ENCODE measurements around the gene ADAMTS18. TPM values are rescaled to one million over a fixed set of nuclear protein-coding genes. Genes with fewer than 3 reads are reported as not detected.
"Not testable (repeated sequence)": the region's sequence is repeated elsewhere in the genome, so short reads cannot be mapped to it uniquely, and the experiment has no call there.

ADAMTS18 gene
- total and polyA plus RNA-seq, 2 donors from 2014 or later, result 0.06 to 0.60 TPM

- Histone ChIP-seq H3K36me3 (ENCODE audit: control insufficient read depth in 2 of 3, insufficient read depth in 3 of 3, low read length in 3 of 3) (no peaks in the 10 kb centered on the region), H3K9me3 (ENCODE audit: control insufficient read depth in 2 of 3, insufficient read depth in 1 of 3, low read length in 3 of 3) (no peaks in the 10 kb centered on the region), H3K4me1 (ENCODE audit: control insufficient read depth in 2 of 3, insufficient read depth in 2 of 3, low read depth in 1 of 3, low read length in 3 of 3) (no peaks in the 10 kb centered on the region), H3K4me3 (ENCODE audit: low read length in 3 of 3) (no peak overlapping the region), H3K27me3 (ENCODE audit: control insufficient read depth, insufficient read depth, low read length) (no peaks in the 10 kb centered on the region), H3K9ac (ENCODE audit: low read length in 3 of 3) (no peak overlapping the region), H3K27ac (ENCODE audit: low read depth in 2 of 2, low read length in 2 of 2) (no peak overlapping the region)
- FAIRE-seq (no peak), DNase-seq (no peak)
- intact Hi-C loops (cut with DNase I), result no loop called here
- TF ChIP-seq CTCF (IDR thresholded peaks at IDR 0.05; ENCODE audit: borderline replicate concordance, extremely low read depth, insufficient read depth), result no peak
Measured at GRCh38 chr16:77273815-77274214, 161.0 kb downstream of the ADAMTS18 start.

- no peak for FAIRE-seq
- intact Hi-C loops (cut with DNase I), result no loop called here
- no peaks in the 10 kb centered on the region for H3K9me3 ChIP-seq (ENCODE audit: control insufficient read depth in 2 of 3, insufficient read depth in 1 of 3, low read length in 3 of 3)
- TF ChIP-seq CTCF (IDR thresholded peaks at IDR 0.05; ENCODE audit: borderline replicate concordance, extremely low read depth, insufficient read depth), result no peak
- no peak for DNase-seq
- H3K4me3 ChIP-seq (ENCODE audit: low read length in 3 of 3), result no peak overlapping the region
- no peak overlapping the region for H3K27ac ChIP-seq (ENCODE audit: low read depth in 2 of 2, low read length in 2 of 2)
- no peak overlapping the region for H3K9ac ChIP-seq (ENCODE audit: low read length in 3 of 3)
- H3K4me1 ChIP-seq (ENCODE audit: control insufficient read depth in 2 of 3, insufficient read depth in 2 of 3, low read depth in 1 of 3, low read length in 3 of 3), result no peaks in the 10 kb centered on the region
- H3K27me3 ChIP-seq (ENCODE audit: control insufficient read depth, insufficient read depth, low read length), result no peaks in the 10 kb centered on the region
- no peaks in the 10 kb centered on the region for H3K36me3 ChIP-seq (ENCODE audit: control insufficient read depth in 2 of 3, insufficient read depth in 3 of 3, low read length in 3 of 3)
Measured at GRCh38 chr16:77271532-77272426, 163.1 kb downstream of the ADAMTS18 start.

- DNase-seq; H3K27me3 ChIP-seq (ENCODE audit: control insufficient read depth, insufficient read depth, low read length); H3K4me3 ChIP-seq (ENCODE audit: low read length in 3 of 3); intact Hi-C loops (cut with DNase I); H3K9me3 ChIP-seq (ENCODE audit: control insufficient read depth in 2 of 3, insufficient read depth in 1 of 3, low read length in 3 of 3); H3K27ac ChIP-seq (ENCODE audit: low read depth in 2 of 2, low read length in 2 of 2); H3K9ac ChIP-seq (ENCODE audit: low read length in 3 of 3); FAIRE-seq; H3K36me3 ChIP-seq (ENCODE audit: control insufficient read depth in 2 of 3, insufficient read depth in 3 of 3, low read length in 3 of 3); H3K4me1 ChIP-seq (ENCODE audit: control insufficient read depth in 2 of 3, insufficient read depth in 2 of 3, low read depth in 1 of 3, low read length in 3 of 3): not testable (repeated sequence)
Measured at GRCh38 chr16:77266185-77266584, 168.6 kb downstream of the ADAMTS18 start.

- no peak for FAIRE-seq
- H3K27ac ChIP-seq (ENCODE audit: low read depth in 2 of 2, low read length in 2 of 2), result no peak overlapping the region
- no peaks in the 10 kb centered on the region for H3K4me1 ChIP-seq (ENCODE audit: control insufficient read depth in 2 of 3, insufficient read depth in 2 of 3, low read depth in 1 of 3, low read length in 3 of 3)
- H3K9ac ChIP-seq (ENCODE audit: low read length in 3 of 3), result no peak overlapping the region
- DNase-seq, result no peak
- H3K27me3 ChIP-seq (ENCODE audit: control insufficient read depth, insufficient read depth, low read length), result no peaks in the 10 kb centered on the region
- no peaks in the 10 kb centered on the region for H3K9me3 ChIP-seq (ENCODE audit: control insufficient read depth in 2 of 3, insufficient read depth in 1 of 3, low read length in 3 of 3)
- no peak for TF ChIP-seq CTCF (IDR thresholded peaks at IDR 0.05; ENCODE audit: borderline replicate concordance, extremely low read depth, insufficient read depth)
- no peak overlapping the region for H3K4me3 ChIP-seq (ENCODE audit: low read length in 3 of 3)
- no peaks in the 10 kb centered on the region for H3K36me3 ChIP-seq (ENCODE audit: control insufficient read depth in 2 of 3, insufficient read depth in 3 of 3, low read length in 3 of 3)
- intact Hi-C loops (cut with DNase I), result no loop called here
Measured at GRCh38 chr16:77262971-77263370, 171.9 kb downstream of the ADAMTS18 start.

Data from kidney (tissue), 14 donors.